GM21390 (cell line): Measurements from ENCODE around the gene HASPIN.

Experiments used
- ATAC-seq: cut with Tn5 transposase; IDR thresholded peaks from one replicate; pipeline ENCODE4 v1.9.1; 2021; ENCODE audit not compliant: unreplicated experiment

The HASPIN gene

DNA sequence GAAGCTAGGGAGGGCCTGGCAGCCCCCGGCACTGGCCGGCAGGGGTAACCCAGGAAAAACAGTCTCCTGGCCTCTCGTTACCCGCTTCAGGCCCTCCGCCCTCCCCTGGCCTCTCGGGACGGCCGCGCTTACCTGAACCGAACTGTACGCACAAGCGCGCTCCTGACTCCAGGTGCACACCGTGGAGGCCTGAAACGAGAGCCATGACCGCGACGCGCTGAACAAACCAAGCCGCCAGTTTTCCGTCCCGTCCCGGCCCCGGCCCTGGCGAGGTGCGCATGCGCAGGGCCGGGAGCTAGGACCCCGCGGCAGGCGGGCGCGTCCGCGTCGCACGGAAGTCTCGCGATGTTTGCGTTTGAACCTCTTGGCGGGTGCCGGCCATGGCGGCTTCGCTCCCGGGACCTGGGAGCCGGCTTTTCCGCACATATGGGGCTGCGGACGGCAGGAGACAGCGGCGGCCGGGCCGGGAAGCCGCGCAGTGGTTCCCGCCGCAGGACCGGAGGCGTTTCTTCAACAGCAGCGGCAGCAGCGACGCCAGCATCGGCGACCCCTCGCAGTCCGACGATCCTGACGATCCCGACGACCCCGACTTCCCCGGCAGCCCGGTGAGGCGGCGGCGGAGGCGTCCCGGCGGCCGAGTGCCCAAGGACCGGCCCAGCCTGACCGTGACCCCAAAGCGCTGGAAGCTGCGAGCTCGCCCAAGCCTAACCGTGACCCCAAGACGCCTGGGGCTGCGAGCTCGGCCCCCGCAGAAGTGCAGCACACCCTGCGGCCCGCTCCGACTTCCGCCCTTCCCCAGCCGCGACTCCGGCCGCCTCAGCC is at the start of gene HASPIN:
Gene HASPIN, plus strand, starts transcription at position 348 of the 822 bp plus-strand sequence. Its CDS starts 33 bp downstream, at position 381.
- ATAC-seq: peak; percentile 78

DNA sequence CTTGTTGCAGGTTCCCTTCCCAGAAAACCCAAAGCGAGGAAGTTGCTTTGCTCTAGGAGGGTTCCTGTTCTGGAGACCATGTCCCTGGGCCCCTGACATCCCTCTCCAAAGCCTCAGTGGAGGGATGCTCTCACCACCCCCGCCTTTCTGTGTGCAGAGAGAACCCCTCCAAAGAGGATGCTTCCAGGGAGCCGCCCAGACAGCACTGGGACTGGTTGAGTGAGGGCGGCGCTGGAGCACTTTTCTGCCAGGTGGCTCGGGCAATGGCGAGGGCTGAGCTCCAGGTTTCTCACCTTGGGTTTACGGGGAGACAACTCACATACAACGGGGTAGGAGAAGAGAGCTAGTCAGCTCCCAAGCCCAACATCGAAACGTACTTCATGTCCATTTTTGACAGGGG is 47.8 kb upstream of the HASPIN start:
- no peak for ATAC-seq

GRCh38 chr17:3678095-3678820 is 45.4 kb upstream of the HASPIN start:
- ATAC-seq: no peak

GRCh38 chr17:3678821-3679530 is 44.7 kb upstream of the HASPIN start:
- ATAC-seq: no peak

GRCh38 chr17:3679531-3680126 is 44.1 kb upstream of the HASPIN start:
- ATAC-seq: no peak

GRCh38 chr17:3681057-3681456 is 42.6 kb upstream of the HASPIN start:
- no peak for ATAC-seq

DNA sequence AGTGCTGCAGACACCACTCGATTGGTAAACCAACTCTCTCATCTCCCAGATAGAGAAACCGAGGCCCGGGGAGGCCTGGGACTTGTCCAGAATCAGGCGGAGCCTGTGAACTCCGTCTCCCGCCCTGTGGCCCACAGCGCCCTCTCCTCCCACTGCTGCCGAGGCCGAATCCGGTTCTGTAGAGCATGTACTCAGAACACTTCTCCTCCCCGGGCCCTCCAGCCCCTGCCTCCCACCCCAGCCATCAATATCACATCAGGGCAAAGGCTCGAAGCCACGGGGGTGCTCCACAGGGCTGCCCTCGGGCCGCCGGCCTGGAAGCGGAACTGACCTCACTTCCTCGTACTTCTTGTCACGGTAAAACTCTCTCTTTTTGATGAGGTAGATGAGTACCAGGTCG is 42.1 kb upstream of the HASPIN start:
- no peak for ATAC-seq

DNA sequence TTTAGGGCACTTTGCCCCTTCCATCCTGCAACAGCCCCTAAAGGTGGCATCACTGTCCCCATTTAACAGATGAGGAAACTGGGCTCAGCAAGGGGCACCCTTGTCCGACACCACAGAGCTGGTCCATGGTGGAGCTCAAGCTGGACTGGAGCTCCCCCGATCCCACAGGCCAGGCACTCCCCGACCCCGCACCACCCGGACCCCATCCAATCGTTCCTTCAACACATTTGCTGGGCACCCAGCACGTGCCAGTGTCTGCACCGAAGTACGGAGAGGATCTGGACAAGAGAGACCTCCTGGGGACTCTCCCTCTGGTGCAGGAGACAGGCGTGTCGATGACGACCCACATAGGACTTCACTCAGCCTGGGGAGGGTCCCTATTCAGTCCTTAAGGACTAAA is 41.7 kb upstream of the HASPIN start:
- no peak for ATAC-seq

DNA sequence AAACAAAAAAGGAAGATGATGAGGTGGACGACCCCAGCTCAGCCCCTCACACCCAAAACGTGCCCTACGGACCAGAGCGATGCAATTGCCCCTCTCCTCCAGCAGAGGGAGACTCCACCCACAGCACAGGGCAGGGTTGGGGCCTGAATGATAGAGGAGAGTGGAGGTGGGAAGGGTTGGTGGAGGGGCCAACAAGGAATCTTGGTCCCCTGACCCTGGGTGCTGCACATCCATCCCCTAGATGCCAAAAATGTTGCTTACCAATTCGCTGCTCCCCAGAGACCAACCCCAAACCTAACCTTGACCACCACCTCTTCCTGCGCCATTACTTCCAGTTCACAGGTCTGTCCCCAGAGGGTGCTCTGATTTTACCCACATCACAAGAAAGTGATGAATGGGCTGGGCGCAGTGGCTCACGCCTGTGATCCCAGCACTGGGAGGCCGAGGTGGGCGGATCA is 40.6 kb upstream of the HASPIN start:
- ATAC-seq: no peak

DNA sequence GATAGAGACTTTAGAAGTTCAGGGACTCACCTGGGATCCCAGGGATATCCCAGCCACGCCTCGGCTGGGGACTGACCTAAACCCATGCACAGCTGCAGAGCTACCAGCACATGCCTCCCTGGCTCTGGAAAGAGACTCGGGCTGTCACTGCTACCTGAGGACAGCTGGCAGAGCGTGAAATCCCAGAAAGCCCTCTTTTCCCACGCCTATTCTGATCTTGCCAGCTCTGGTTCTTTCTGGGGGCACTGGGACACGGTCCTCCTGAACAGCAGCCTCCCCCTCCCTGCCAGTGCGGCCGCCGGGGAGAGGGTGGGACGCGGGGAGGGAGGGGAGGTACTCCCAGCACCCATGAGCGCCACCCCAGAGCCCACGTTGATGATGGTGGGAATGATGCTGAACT is 38.5 kb upstream of the HASPIN start:
- ATAC-seq: no peak

GRCh38 chr17:3688027-3688553 is 35.6 kb upstream of the HASPIN start:
- ATAC-seq: no peak

- ATAC-seq: no peak
Observed at GRCh38 chr17:3688852-3689261, 34.8 kb upstream of the HASPIN start.

DNA sequence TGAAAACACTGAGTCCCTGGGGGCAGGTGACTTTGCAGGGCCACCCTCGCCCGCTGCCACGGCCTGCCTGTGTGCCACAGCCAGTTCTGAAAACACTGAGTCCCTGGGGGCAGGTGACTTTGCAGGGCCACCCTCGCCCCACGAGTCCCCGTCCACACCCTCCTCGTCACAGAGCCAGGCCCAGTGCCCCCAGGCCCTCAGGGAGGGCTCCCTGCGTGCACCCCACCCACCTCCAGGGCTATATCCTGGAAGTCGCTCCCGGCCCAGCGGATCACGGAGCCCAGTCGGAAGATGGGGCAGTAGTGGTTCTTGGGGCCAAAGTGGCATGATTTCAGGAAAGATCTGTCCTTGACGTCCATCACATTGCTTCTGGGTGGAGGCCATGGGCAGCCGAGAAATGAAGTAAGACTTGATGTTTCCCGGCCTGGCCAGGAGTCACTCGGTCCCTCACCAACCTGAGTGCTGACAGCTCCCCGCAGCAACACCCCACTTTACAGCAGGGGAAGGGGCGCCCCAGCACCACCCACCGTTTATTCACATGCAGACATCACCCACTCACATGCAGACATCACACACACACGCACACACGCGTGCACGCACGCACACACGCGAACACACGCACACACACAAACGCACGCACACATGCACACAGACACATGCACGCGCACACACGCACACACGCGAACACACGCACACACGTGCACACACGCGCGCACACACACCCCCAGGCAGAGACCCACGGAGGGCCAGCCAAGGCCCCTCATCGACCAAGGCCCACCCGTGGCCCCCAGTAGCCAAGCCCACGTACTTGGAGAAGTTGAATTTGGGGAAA is 34.2 kb upstream of the HASPIN start:
- ATAC-seq: no peak

- no peak for ATAC-seq
Observed at GRCh38 chr17:3690094-3690715, 33.5 kb upstream of the HASPIN start.

DNA sequence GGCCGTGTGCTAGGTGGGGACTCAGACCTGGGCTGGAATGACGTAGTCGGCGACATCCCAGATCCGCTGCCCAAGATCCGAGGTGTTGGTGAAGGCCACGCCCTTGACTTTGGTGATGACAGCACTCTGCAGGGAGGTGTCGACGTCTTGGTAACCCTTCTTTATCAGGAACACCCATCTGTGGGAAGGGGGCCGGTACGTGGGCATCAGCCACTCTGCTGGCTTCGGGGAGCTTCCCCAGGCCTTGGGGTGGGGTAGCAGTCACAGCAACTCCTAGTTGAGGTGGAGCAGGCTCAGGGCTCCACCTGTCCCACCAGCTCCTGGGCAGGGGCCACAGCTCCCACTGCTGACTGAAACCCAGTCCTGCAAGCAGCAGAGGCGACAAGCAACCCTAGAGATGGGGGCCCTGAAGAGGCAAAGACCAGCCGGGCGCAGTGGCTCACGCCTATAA is 32.1 kb upstream of the HASPIN start:
- no peak for ATAC-seq

GRCh38 chr17:3692346-3692745 is 31.4 kb upstream of the HASPIN start:
- ATAC-seq: no peak

DNA sequence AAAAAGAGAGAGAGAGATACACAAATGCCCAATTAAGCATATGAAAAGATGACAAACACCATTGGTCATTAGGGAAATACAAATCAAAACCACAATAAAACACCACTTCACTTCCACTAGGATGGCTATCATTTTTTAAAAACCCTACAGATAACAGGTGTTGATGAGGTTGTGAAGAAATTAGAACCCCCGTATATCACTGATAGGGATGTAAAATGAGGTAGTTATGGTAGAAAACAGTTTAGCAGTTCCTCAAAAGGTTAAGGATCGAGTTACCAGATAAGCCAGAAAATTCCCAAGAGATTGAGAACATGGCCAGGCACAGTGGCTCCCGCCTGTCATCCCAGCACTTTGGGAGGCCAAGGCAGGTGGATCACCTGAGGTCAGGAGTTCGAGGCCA is 30.6 kb upstream of the HASPIN start:
- ATAC-seq: no peak

DNA sequence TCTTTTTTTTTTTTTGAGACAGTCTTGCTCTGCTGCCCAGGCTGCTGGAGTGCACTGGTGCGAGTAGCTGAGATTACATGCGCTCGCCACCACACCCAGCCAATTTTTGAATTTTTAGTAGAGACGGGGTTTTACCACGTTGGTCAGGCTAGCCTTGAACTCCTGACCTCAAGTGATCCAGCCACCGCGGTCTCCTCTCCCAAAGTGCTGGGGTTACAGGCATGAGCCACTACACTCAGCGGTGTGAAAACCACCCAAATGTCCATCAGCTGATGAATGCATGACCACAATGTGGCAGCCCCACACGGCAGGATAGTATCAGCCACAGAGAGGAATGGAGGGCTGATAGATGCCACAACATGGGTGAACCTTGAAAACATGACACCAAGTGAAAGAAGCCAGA is 29.9 kb upstream of the HASPIN start:
- ATAC-seq: peak; percentile 44

GRCh38 chr17:3695129-3695722 is 28.5 kb upstream of the HASPIN start:
- no peak for ATAC-seq
